ENCODE data around the gene LPIN3.

DNA sequence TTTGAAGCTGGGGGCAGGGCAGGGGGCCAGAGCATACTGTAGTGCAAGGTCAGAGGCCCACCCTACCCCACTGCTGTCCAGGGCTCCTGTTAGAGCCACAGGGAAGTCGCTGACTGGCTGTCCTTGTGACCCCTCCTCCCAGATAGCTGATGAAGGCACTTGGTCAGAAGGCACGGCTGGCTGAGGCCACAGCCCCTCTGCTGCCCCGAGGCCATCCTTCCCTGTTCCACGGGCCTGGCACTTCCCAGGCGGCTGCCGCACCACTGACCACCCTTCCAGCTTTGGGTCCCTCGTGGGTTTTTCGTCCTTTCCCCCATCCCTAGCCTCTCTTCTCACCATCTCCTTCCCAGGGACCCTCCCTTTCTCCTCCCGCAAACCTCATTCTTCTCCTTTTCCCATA, 35.2 kb downstream of the LPIN3 start:
- TF ChIP-seq EZH2 (IDR thresholded peaks at IDR 0.05; ENCODE audit: borderline replicate concordance, low read length): no peak
- TF ChIP-seq, protein P1, sequence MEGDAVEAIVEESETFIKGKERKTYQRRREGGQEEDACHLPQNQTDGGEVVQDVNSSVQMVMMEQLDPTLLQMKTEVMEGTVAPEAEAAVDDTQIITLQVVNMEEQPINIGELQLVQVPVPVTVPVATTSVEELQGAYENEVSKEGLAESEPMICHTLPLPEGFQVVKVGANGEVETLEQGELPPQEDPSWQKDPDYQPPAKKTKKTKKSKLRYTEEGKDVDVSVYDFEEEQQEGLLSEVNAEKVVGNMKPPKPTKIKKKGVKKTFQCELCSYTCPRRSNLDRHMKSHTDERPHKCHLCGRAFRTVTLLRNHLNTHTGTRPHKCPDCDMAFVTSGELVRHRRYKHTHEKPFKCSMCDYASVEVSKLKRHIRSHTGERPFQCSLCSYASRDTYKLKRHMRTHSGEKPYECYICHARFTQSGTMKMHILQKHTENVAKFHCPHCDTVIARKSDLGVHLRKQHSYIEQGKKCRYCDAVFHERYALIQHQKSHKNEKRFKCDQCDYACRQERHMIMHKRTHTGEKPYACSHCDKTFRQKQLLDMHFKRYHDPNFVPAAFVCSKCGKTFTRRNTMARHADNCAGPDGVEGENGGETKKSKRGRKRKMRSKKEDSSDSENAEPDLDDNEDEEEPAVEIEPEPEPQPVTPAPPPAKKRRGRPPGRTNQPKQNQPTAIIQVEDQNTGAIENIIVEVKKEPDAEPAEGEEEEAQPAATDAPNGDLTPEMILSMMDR (conservative IDR thresholded peaks at IDR 0.05 in 1 of 2, IDR thresholded peaks at IDR 0.05 in 1 of 2; ENCODE audit: extremely low read depth in 1 of 2, insufficient read depth in 1 of 2, low read depth in 1 of 2, low read length in 2 of 2): no peak

All from mammary epithelial cell (primary cell).